Neural progenitor cell (in vitro differentiated cells): Measurements from ENCODE around the gene MDM4. TPM values are rescaled to one million over a fixed set of nuclear protein-coding genes. Genes with fewer than 3 reads are reported as not detected.

ENCODE experiments used
- DNase-seq: peaks from one replicate; pipeline ENCODE4 v3.0.0-alpha.2; 2016; ENCODE audit warnings: low spot score
- H2AFZ ChIP-seq: fragments of 200-600 bp; sonication (generic); replicated peaks from 2 replicates; pipeline ENCODE4 v1.6.1; 2016; ENCODE audit warnings: antibody characterized with exemption
- H3F3A ChIP-seq: fragments of 200-600 bp; sonication (generic); 2 replicates; pipeline ENCODE4 v1.6.1; 2016; ENCODE audit warnings: antibody characterized with exemption, low read depth
- H3K27ac ChIP-seq: fragments of 200-600 bp; sonication (generic); 2 replicates; pipeline ENCODE4 v1.5.1; 2016; ENCODE audit warnings: mild to moderate bottlenecking
- H3K27me3 ChIP-seq: fragments of 200-600 bp; sonication (generic); 2 replicates; pipeline ENCODE4 v1.6.1; 2016; ENCODE audit warnings: mild to moderate bottlenecking, moderate library complexity
- H3K36me3 ChIP-seq: fragments of 200-600 bp; sonication (generic); 2 replicates; pipeline ENCODE4 v1.5.1; 2016
- H3K4me1 ChIP-seq: fragments of 200-600 bp; sonication (generic); 2 replicates; pipeline ENCODE4 v1.6.1; 2016; ENCODE audit warnings: mixed run types
- H3K4me2 ChIP-seq: fragments of 200-600 bp; sonication (generic); 2 replicates; pipeline ENCODE4 v1.6.1; 2016
- H3K4me3 ChIP-seq: fragments of 200-600 bp; sonication (generic); 2 replicates; pipeline ENCODE4 v1.5.1; 2016
- H3K79me2 ChIP-seq: fragments of 200-600 bp; sonication (generic); 2 replicates; pipeline ENCODE4 v1.6.1; 2016; ENCODE audit warnings: low read depth
- H3K9ac ChIP-seq: fragments of 200-600 bp; sonication (generic); 2 replicates; pipeline ENCODE4 v1.6.1; 2016
- H3K9me3 ChIP-seq: fragments of 200-600 bp; sonication (generic); 2 replicates; pipeline ENCODE4 v1.5.1; 2016; ENCODE audit warnings: low read depth
- H4K20me1 ChIP-seq: fragments of 200-600 bp; sonication (generic); 2 replicates; pipeline ENCODE4 v1.6.1; 2016; ENCODE audit warnings: low read depth
- H3K27ac Mint-ChIP-seq: 3 replicates; pipeline ENCODE4 v1.8.0; 2021; ENCODE audit warnings: mixed read lengths
- H3K27me3 Mint-ChIP-seq: 2 replicates; pipeline ENCODE4 v1.8.0; 2022; ENCODE audit warnings: low read depth, mild to moderate bottlenecking, inconsistent platforms, moderate library complexity, mixed read lengths; ENCODE audit not compliant: insufficient read depth
- H3K36me3 Mint-ChIP-seq: 3 replicates; pipeline ENCODE4 v1.8.0; 2021; ENCODE audit warnings: mixed read lengths
- H3K4me1 Mint-ChIP-seq: 3 replicates; pipeline ENCODE4 v1.8.0; 2021; ENCODE audit warnings: mixed read lengths
- H3K4me3 Mint-ChIP-seq: 3 replicates; pipeline ENCODE4 v1.8.0; 2021; ENCODE audit warnings: mild to moderate bottlenecking, moderate library complexity, mixed read lengths
- H3K9me3 Mint-ChIP-seq: 3 replicates; pipeline ENCODE4 v1.8.0; 2020; ENCODE audit warnings: mixed read lengths
- CTCF ChIP-seq: fragments of 200-600 bp; sonication (generic); IDR thresholded peaks from 2 replicates; pipeline ENCODE4 v1.5.1; 2017; ENCODE audit warnings: antibody characterized with exemption, mild to moderate bottlenecking
- EZH2 ChIP-seq: fragments of 200-600 bp; sonication (generic); IDR thresholded peaks from 2 replicates; pipeline ENCODE4 v1.6.1; 2017; ENCODE audit warnings: antibody characterized with exemption, mild to moderate bottlenecking, moderate library complexity
- EZH2phosphoT487 ChIP-seq: fragments of 200-600 bp; sonication (generic); IDR thresholded peaks from 2 replicates; pipeline ENCODE4 v1.6.1; 2017; ENCODE audit warnings: antibody characterized with exemption
- total RNA-seq: library from RNA; depleted of rRNA; stranded (reverse); fragments of >200 nt; gene quantifications from 2 replicates; pipeline ENCODE4 v1.2.3, GENCODE V29; 2015; ENCODE audit warnings: low replicate concordance

Gene MDM4
- total RNA-seq, 1 donor from 2014 or later, result 72.9 TPM

- Histone ChIP-seq H3F3A (peaks cover 25% of the 10 kb centered on the region), H3K9me3 (no peaks in the 10 kb centered on the region), H3K36me3 (no peaks in the 10 kb centered on the region), H3K27me3 (peaks cover 3% of the 10 kb centered on the region), H4K20me1 (no peaks in the 10 kb centered on the region), H2AFZ (no peak overlapping the region), H3K4me3 (no peak overlapping the region), H3K9ac (no peak overlapping the region), H3K4me2 (peak overlapping the region; percentile 31), H3K79me2 (no peaks in the 10 kb centered on the region), H3K4me1 (peaks cover 56% of the 10 kb centered on the region), H3K27ac (no peak overlapping the region)
- Mint-ChIP-seq H3K27me3 (peaks cover 15% of the 10 kb centered on the region), H3K4me1 (peaks cover 53% of the 10 kb centered on the region), H3K27ac (no peak overlapping the region), H3K9me3 (no peaks in the 10 kb centered on the region), H3K36me3 (no peaks in the 10 kb centered on the region), H3K4me3 (no peak overlapping the region)
- peak; percentile 30 for DNase-seq
- TF ChIP-seq CTCF (no peak), EZH2phosphoT487 (no peak)
Measured at GRCh38 chr1:204576422-204576821, 60.2 kb downstream of the MDM4 start.

GRCh38 chr1:204577794-204578478 lies 61.7 kb downstream of the MDM4 start:
- no peak overlapping the region for H3K4me2 ChIP-seq
- no peak for TF ChIP-seq EZH2
- no peak for TF ChIP-seq CTCF
- no peak for TF ChIP-seq EZH2phosphoT487
- no peaks in the 10 kb centered on the region for H3K79me2 ChIP-seq
- DNase-seq, result no peak
- Mint-ChIP-seq H3K36me3 (no peaks in the 10 kb centered on the region), H3K4me1 (peaks cover 49% of the 10 kb centered on the region), H3K4me3 (no peak overlapping the region), H3K9me3 (no peaks in the 10 kb centered on the region), H3K27me3 (peaks cover 15% of the 10 kb centered on the region), H3K27ac (no peak overlapping the region)
- H3K27me3 ChIP-seq, result peaks cover 3% of the 10 kb centered on the region
- no peaks in the 10 kb centered on the region for H3K9me3 ChIP-seq
- no peak overlapping the region for H3K27ac ChIP-seq
- H3F3A ChIP-seq, result peaks cover 25% of the 10 kb centered on the region
- no peak overlapping the region for H3K4me3 ChIP-seq
- H3K4me1 ChIP-seq, result peaks cover 56% of the 10 kb centered on the region
- no peaks in the 10 kb centered on the region for H4K20me1 ChIP-seq
- H3K9ac ChIP-seq, result no peak overlapping the region
- H3K36me3 ChIP-seq, result no peaks in the 10 kb centered on the region
- H2AFZ ChIP-seq, result no peak overlapping the region

- H3K36me3 Mint-ChIP-seq, result no peaks in the 10 kb centered on the region
- H3K9me3 Mint-ChIP-seq, result no peaks in the 10 kb centered on the region
- H3K27ac ChIP-seq, result no peak overlapping the region
- no peak overlapping the region for H3K4me3 ChIP-seq
- H3K4me1 ChIP-seq, result peaks cover 54% of the 10 kb centered on the region
- H3K27ac Mint-ChIP-seq, result no peak overlapping the region
- peaks cover 15% of the 10 kb centered on the region for H3K27me3 Mint-ChIP-seq
- H3K4me3 Mint-ChIP-seq, result no peak overlapping the region
- H3K9me3 ChIP-seq, result no peaks in the 10 kb centered on the region
- peak overlapping the region; percentile 33 for H2AFZ ChIP-seq
- no peaks in the 10 kb centered on the region for H3K79me2 ChIP-seq
- peaks cover 47% of the 10 kb centered on the region for H3K4me1 Mint-ChIP-seq
- H3K27me3 ChIP-seq, result peaks cover 3% of the 10 kb centered on the region
- no peaks in the 10 kb centered on the region for H3K36me3 ChIP-seq
- peak; percentile 61 for DNase-seq
- no peaks in the 10 kb centered on the region for H4K20me1 ChIP-seq
- H3F3A ChIP-seq, result peaks cover 24% of the 10 kb centered on the region
- no peak overlapping the region for H3K9ac ChIP-seq
- TF ChIP-seq EZH2, result no peak
- TF ChIP-seq EZH2phosphoT487, result no peak
- no peak for TF ChIP-seq CTCF
- H3K4me2 ChIP-seq, result peak overlapping the region; percentile 39
Measured at GRCh38 chr1:204578867-204579664, 62.9 kb downstream of the MDM4 start.
